Embryonic facial prominence (tissue), 1 donor: ENCODE results near the gene UBE2G2.

Experiments used
- DNase-seq: peaks from one replicate; pipeline ENCODE4 v3.0.0-alpha.2; 2016; ENCODE audit errors: extremely low spot score

Gene UBE2G2

DNA sequence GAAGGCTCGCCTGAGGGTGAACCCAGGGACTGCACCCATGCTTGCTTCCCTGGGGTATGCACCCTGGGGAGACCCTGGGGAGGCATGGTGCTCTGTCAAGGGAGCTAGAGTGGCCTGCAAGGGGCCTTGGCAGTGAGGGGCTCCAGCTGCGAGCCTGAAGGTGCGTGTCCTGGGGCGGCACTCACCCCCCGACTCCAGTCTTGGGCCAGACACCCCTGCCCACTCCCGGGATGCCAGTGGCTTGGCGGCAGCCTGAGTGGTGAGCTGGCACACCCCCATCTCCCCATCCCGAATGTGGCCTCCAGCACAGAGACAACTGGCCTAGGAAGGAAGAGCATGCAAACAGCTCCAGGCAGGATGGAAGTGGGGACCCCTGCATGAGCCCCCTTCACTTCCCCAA, 13.6 kb upstream of the UBE2G2 start:
- no peak for DNase-seq

DNA sequence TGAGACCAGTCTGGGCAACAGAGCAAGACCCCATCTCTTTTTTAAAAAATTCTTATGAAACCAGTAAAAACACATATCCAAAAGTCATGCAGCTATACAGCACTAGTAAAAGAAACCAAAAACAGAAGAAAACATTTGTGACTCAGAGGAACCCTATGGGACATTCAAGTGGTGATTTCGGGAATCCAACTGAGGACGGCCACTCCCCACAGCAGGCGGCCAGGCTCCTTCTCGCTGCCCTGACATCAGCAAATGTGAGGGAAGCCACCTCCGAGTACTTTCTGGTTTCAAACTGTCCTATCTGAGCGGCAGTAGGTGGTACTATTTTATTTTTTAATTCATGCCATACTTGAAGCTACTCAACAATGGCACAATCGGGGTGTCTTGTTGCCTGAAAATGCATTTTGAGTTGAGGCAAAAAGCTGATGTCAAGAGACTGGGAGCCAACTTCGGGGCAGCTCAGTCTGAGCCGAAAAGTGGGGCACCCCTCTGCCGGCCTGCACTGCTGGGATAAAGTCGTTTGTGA, 12.9 kb upstream of the UBE2G2 start:
- DNase-seq = no peak

DNA sequence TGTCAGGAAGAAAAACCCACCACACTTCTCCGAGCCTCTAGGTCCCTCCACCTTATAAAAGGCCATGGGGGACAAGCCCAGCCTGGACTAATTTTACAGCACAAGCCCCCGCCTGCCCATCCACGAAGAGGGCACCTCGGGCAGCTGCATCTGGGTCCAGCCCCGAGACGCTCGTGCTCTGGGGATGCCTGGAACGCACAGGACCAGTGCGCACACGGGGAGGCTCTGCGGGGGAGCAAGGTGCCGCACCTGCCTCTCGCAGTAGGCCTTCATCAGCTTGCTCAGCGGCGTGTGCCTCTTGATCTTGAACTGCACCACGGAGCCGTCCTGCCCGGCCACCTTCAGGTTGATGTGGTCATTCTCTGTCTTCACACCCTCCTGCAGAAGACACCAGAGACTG, 12.1 kb upstream of the UBE2G2 start:
- no peak for DNase-seq

DNA sequence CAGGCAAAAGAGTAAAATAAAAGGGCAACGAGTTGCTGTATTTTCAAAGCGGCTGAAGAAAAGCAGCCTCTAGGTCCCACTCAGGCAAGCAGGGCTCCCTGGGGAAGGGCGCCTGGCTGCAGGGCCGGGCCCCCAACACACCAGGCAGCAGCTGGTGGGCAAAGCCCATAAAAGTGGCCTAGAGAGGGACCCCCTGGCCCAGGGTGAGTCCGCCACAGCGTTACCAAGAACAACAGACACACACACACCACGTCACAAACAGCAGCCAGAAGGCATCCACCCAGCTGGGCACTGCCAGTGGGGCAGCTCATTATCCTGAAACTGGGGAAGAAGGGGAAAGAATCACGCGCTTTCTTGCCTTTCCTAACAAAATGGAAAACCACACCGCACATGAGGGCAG, 11.5 kb upstream of the UBE2G2 start:
- DNase-seq = no peak

DNA sequence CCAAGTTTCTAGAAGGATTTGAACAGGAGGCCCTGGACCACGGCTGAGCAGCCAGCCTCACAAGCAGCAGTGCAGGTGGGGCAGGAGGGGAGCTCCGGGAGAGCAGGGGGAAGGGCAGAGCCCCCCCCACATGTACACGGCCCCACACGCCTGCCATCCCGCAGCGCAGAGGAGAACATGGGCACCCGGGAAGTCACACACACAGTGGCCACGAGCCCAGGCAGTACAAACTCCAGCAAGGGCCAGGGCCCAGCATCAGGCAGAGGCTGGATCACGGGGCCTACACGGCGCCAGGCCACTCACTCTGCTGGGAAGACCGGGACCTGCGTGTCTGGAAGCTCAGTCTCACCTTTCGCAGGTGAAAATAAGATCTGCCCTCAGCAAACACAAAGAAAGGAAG, 11.0 kb upstream of the UBE2G2 start:
- DNase-seq = no peak

DNA sequence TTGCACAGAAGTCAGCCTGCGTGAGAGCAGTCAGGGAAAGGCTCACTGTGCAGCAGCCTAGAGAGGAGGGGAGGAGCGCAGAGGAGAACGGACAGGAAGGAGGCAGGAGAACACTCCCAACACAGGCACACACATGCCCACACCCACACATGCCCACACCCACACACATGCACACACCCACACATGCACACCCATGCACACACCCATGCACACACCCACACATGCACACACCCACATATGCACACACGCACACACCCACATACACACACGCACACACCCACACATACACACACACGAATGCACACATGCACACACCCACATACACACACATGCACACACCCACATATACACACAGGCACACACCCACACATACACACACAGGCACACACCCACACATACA, 9.2 kb upstream of the UBE2G2 start:
- no peak for DNase-seq

DNA sequence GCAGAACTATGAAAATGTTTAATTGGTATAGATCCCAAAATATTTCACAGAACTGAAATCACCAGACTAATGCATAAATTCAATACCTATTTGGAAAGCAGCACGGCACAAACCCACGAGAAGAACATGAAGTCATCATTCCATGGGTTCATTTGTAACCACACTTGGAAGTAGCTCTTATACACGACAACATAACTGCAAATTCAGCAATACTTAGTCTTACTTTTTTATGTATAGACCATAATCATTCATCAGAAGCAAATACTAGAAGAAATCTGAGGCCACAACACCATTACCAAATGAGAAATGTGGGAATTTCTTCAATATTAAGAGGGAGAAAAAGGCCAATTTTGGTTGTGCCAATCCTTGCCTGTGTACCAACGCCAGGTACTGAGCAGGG, 4.2 kb upstream of the UBE2G2 start:
- no peak for DNase-seq

DNA sequence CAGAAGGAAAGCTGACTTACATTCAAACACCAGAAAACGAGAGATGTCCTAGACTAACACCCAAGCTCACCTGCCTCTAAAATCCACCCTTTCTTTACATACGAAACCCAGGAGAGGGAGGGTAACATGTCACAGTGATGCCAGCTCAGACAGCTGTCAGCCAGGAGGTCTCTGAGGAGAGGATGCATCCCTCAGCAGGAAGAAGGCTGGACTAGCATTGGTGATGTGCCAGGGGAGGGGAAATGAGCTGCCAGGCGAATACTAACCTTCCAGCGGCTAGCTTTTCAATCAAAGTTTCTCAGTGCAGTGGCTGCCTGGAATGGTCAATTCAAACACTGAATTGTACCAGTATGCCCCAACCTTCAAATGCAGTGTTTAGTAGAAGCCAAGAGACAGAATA, 3.6 kb upstream of the UBE2G2 start:
- no peak for DNase-seq

DNA sequence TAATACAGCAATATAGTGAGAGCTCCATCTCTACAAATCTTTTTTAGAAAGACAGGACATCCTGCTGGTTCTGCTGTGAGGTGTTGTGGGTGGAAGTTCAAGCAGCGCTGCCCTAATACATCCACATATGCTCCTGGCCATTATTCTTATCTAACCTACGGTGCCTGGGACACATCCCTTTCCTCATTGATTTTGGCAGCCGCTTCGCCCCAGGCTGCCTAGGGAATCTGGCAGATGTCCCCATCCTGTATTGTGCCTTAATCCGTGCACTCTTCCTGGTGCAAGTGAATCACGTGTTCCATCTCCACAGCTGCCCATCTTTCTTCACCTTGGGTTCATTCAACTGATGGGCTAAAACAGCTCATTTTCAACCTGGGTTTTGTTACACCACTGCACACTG, 3.1 kb upstream of the UBE2G2 start:
- no peak for DNase-seq

DNA sequence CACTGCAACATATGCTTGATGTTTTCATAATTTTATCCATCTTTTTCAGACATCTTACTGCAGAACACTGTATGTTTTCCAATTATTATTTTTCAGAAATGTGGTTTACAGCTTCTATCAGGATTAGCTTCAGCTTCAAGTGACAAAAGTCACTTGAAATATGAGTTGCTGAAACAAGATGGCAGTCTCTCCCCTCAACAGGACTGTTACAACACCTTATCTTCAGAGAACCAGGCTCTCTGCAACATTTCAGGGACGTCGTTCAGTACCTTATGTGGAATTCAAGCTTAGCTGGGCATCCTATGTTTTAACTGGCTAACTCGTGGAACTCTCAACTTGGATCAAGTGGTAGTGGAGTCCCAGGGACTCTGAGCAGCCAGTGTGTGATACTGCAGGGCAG, 2.0 kb upstream of the UBE2G2 start:
- DNase-seq = no peak

DNA sequence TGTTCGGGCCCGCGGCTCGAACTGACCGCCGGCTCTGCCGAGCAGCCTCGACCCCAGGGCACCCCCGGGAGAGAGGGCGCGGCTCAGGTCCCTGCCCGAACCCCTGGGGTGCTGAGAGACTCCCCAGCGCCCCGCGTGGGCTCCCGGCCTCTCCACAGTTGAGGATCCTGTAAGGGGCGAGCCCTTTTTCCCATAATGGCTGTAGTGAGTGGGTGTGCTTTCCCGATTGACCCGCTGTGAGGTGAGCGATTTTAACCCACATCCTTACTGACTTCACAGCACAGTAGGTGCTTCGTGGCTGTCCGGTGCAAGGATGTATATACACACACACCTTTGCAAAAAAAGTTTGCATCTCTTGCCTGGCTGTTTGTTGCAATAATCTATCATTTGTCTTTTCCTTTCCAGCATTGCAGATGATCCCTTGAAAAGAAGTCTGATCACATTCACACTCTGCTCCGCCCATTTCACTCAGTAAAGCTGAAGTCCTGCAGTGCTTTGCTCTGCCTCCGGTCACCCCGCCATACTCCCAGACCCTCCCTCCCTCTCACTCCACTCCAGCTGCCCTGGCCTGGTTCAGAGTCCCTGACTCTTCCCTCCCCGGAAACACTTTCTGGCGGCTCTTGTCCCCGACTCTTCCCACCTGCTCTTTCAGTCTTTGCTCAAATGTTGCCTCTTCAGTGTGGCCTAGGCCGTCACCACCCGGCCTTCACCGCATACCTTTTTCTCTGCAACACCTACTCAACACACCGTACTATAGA, 955 bp upstream of the UBE2G2 start:
- no peak for DNase-seq

DNA sequence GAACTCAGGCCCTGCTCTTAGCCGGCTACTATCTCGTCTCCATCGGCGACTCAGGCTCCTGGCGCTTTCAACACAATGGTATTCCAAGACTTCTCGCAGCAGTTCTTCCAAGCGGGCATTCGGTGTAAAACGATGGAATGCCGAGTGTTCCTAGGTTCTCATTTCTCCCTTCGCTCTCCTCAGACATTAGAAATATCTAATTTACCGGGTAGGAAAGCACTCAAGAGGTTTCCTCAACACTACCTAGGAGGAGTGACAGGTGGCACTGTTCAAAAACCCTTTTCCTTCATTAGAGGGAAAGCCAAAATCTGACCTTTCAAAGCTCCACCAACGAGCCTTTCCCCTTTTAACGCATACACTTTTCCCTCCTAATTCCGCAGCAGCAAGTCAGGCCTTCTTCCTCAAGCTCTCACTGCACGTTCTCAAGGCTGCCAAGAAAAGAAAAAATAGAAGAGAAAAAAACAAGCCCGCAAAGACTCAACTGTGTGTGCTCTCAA, 601 bp downstream of the UBE2G2 start:
- no peak for DNase-seq

DNA sequence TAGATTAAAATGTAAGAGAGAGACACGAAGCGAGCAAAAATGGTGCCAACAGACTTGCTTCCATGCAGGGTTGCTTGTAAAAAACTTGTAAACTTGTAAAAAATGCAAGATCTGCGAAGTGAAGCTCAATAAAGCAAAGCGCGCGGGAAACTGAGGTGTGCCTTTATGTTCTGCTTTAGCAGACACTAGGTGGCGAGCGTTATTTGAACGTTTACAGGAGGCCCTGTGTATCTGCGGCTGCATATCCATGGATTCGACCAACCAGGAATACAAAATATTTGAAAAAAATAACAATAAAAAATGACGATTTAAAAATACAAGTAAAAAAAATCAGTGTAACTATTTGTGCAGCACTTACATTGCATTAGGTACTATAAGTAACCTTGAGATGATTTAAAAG, 1.5 kb downstream of the UBE2G2 start:
- no peak for DNase-seq

DNA sequence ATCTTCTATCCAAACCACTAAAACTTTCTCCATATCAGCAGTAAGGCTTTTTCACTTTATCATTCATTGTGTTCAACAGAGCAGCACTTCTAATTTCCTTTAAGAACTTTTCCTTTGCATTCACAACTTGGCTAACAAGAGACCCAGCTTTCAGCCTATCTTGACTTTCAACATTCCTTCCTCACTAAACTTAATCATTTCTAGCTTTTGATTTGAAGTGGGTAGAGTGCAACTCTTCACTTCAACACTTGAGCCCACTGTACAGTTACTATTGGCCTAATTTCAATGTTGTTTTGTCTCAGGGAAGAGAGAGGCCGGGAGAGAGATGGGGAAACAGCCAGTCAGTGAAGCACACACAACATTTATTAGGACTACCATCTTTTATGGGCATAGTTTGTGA, 2.0 kb downstream of the UBE2G2 start:
- DNase-seq = no peak

DNA sequence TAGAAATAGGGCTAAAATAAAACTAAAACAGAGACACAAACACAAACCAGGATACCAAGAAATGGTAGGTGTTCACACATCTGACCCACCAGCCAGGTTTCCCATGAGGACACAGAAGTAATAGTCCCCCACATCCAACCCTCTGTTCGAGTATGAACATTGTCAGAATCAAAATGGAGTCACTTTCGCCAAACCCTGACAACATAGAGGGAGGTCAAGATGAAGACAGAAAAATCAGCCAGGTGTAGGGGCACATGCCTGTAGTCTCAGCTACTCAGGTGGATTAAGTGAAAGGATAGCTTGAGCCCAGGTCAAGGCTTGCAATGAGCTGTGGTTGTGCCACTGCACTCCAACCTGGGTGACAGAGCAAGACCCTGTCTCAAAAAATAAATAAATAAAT, 3.8 kb downstream of the UBE2G2 start:
- no peak for DNase-seq

DNA sequence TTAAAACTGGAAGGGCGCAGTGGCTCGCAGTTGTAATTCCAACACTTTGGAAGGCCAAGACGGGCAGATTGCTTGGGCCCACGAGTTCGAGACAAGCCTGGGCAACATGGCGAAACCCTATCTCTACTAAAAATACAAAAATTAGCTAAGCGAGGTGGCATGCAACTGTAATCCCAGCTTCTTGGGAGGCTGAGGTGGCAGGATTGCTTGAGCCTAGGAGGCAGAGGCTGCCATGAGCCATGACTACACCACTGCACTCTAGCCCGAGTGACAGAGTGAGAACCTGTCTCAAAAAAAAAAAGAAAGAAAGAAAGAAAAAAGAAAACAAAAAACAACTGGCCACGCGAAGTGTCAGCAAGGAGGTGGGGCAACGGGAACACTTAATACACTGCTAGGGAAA, 6.3 kb downstream of the UBE2G2 start:
- DNase-seq = no peak

DNA sequence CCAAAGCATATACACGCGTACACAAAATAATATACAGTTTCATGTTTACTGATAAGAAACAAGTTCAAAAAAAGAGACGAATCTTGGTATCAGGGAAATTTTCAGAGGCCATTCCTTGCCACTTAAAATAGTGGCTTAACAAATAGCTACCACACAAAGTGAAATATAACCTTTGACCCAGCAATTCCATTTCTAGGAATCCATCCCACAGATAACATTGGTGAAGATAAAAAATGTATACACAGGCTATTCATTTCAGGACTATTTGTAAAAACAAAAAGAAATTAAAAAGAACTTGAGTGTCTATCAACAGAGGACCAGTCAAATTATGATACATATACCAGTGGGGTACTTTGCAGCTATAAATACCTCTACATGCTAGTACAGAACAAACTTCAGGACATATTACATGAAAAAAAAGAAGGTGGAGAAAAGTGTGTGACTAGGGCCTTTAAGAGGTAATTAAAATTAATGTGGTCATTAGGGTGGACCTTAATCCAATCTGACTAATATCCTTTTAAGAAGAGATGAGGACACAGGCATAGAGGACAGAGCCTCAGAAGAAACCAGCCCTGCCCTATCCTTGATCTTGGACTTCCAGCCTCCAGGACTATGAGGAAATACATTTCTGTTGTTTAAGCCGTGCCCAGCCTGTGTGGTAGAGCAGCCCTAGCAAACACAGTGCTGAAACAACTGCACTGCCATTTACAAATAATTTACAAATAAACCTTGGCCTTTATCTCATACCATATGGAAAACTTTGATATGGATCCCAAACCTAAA, 7.8 kb downstream of the UBE2G2 start:
- no peak for DNase-seq

DNA sequence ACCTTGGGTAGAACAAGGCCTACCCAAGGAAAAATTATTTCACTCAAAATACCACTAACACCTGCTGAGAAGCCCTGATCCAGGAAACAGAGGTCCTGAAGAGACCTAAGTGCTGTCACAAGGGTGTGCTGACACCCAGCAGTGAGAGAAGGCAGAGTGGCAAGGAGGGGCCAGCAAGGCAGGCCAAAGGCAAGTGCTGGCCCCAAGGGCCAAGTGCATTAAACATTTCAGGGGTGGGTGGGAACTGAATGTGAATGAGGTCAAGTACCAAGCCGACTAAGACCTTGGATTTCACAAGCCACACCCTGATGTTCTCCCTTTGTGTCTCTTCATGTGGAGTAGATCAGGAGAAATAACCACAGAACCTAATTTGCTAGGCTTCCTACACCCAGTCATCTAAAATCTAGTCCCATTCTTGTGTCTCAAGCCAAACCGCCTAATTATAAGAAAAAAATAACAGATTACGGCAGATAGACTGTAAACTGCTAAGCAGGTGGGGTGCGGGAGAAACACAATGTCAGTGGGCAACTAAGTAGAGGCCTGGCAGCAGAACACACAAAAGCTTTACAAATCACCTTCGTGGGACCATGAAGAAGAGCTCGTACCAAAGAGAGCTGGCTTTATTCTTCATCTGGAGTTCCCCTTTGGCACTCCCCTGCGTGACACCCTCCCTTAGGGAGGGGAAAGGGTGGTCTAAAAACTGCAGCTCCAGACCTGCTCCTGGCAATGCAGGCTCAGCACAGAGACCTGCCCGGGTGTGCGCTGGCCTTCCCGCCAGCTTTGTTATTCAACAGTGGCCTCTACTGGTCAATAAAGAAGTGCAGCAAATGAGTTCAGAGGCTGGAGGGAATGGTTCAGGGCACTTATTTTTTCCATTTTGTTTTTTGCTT, 8.7 kb downstream of the UBE2G2 start:
- peak; percentile 23 for DNase-seq

DNA sequence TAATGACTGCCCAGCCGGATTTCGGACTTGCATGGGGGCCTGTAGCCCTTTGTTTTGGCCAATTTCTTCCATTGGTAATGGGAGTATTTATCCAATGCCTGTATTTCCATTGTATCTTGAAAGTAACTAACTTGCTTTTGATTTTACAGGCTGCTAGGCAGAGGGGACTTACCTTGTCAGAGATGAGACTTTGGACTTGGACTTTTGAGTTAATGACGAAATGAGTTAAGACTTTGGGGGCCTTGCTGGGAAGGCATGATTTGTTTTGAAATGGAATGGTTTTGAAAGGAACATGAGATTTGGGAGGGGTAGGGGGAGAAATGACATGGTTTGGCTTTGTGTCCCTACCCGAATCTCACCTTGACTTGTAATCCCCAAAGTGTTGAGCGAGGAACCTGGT, 9.6 kb downstream of the UBE2G2 start:
- no peak for DNase-seq

DNA sequence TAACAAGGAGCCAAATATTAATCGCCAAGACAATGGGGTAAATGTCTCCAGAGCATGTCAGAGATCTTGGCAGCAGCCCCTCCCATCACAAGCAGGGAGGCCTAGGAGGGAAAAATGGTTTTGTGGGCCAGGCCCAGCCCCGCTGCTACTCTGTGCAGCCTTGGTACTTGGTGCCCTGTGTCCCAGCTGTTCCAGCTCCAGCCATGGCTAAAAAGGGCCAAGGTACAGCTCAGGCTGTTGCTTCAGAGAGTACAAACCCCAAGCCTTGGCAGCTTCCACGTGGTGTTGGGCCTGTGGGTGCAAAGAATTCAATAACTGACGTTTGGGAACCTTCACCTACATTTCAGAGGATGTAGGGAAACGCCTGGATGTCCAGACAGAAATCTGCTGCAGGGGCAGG, 10.4 kb downstream of the UBE2G2 start:
- DNase-seq = no peak

DNA sequence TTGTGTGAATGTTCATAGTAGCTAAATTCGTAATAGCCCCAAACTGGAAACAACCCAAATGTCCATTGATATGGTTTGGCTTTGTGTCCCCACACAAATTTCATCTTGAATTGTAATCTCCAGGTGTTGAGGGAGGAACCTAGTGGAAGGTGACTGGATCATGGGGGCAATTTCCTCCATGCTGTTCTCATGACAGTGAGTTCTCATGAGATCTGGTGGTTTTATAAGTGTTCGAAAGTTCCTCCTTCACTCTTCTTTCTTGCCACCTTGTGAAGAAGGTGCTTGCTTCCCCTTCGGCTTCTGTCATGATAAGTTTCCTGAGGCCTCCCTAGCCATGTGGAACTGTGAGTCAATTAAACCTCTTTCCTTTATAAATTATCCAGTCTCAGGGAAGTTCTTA, 11.3 kb downstream of the UBE2G2 start:
- DNase-seq = no peak

DNA sequence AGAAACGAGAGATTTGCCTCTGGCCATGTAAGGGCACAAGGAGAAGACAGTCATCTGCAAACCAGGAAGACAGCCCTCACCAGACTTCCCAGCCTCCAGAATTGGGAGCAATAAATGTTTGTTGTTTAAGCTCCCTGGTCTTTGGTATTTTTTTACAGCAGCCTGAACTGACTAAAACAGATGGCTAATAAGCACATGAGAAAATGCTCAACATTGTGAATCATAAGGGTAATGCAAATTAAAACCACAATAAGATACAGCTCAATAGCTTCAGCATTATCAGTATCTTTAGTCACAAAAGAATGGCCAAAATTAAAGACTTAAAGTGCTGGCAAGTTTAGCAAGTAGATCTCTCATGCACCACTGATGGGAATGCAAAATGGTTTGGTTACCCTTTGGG, 11.7 kb downstream of the UBE2G2 start:
- no peak for DNase-seq
